ENCODE data around the gene DNM1. TPM values are rescaled to one million over a fixed set of nuclear protein-coding genes. Genes with fewer than 3 reads are reported as not detected.

DNM1 gene
- total and polyA plus RNA-seq, 4 donors: 0.29 to 5.9 (median 1.1) TPM

GRCh38 chr9:128288273-128289004 is 85.3 kb downstream of the DNM1 start:
- no peak overlapping the region for H3K9ac ChIP-seq (ENCODE audit: low read depth in 1 of 2, low read length in 2 of 2)
- no peak for TF ChIP-seq REST (IDR thresholded peaks at IDR 0.05)
- TF ChIP-seq HNF4A (conservative IDR thresholded peaks at IDR 0.05): no peak
- TF ChIP-seq HNF4G (IDR thresholded peaks at IDR 0.05): no peak
- no peak for TF ChIP-seq ZBTB33 (IDR thresholded peaks at IDR 0.05)
- no peak for TF ChIP-seq MAX (IDR thresholded peaks at IDR 0.05)
- TF ChIP-seq GABPA (IDR thresholded peaks at IDR 0.05 in 1 of 2, conservative IDR thresholded peaks at IDR 0.05 in 1 of 2): no peak
- TF ChIP-seq JUND (IDR thresholded peaks at IDR 0.05): no peak
- TF ChIP-seq FOXA1 (IDR thresholded peaks at IDR 0.05): no peak
- TF ChIP-seq ATF3 (IDR thresholded peaks at IDR 0.05): no peak
- no peak for TF ChIP-seq FOXA2 (IDR thresholded peaks at IDR 0.05)
- no peak for TF ChIP-seq RXRA (IDR thresholded peaks at IDR 0.05)
- TF ChIP-seq SP1 (IDR thresholded peaks at IDR 0.05): no peak
- TF ChIP-seq CTCF (IDR thresholded peaks at IDR 0.05; ENCODE audit: low read depth, low read length, missing input control): no peak
- TF ChIP-seq EGR1 (IDR thresholded peaks at IDR 0.05; ENCODE audit: low read depth in 2 of 2): no peak
- TF ChIP-seq RAD21 (IDR thresholded peaks at IDR 0.05): no peak
- no peak for TF ChIP-seq NR2F2 (IDR thresholded peaks at IDR 0.05)
- TF ChIP-seq TAF1 (conservative IDR thresholded peaks at IDR 0.05): no peak
- H3K36me3 ChIP-seq (ENCODE audit: control insufficient read depth in 4 of 4, insufficient read depth in 3 of 4, low read depth in 1 of 4, low read length in 3 of 4): peaks cover 5 to 27% (median 10%) of the 10 kb centered on the region in 4 donors
- H3K4me1 ChIP-seq (ENCODE audit: control insufficient read depth in 4 of 4, insufficient read depth in 4 of 4, low read length in 3 of 4): no peaks in the 10 kb centered on the region
- no peaks in the 10 kb centered on the region for H3K27me3 ChIP-seq (ENCODE audit: control insufficient read depth in 4 of 4, insufficient read depth in 4 of 4, low read length in 3 of 4)
- H3K27ac ChIP-seq (ENCODE audit: low read depth in 1 of 2, low read length in 2 of 2): no peak overlapping the region
- H3K9me3 ChIP-seq (ENCODE audit: control insufficient read depth in 4 of 4, low read length in 3 of 4): no peaks in the 10 kb centered on the region
- 90% methylated on average over 11 of the region's 11 CpGs for whole genome bisulfite sequencing
- no peak for DNase-seq (ENCODE audit: low spot score)
- H3K4me3 ChIP-seq (ENCODE audit: low read depth in 1 of 3, low read length in 3 of 3): no peak overlapping the region

All from liver (tissue), 9 donors.